Nephron (organoid): ENCODE results near the gene CCL11.

Experiments
- H3K27ac Mint-ChIP-seq, 3 experiments: 2 replicates each; pipeline ENCODE4 v1.8.0; 2020; ENCODE audit warnings: mixed read lengths in 3 of 3, mild to moderate bottlenecking in 2 of 3, moderate library complexity in 1 of 3
- H3K27me3 Mint-ChIP-seq: 2 replicates; pipeline ENCODE4 v1.8.0; 2021; ENCODE audit warnings: low read depth, mild to moderate bottlenecking, moderate library complexity, mixed read lengths
- H3K36me3 Mint-ChIP-seq: 2 replicates; pipeline ENCODE4 v1.8.0; 2020; ENCODE audit warnings: low read depth, mixed read lengths
- H3K4me1 Mint-ChIP-seq: 2 replicates; pipeline ENCODE4 v1.8.0; 2020; ENCODE audit warnings: mixed read lengths
- H3K4me3 Mint-ChIP-seq, 3 experiments: 2 replicates each; pipeline ENCODE4 v1.8.0; 2020; ENCODE audit warnings: mild to moderate bottlenecking in 3 of 3, mixed read lengths in 3 of 3, moderate library complexity in 2 of 3
- H3K9me3 Mint-ChIP-seq: 2 replicates; pipeline ENCODE4 v1.8.0; 2020; ENCODE audit warnings: mixed read lengths
- TF ChIP-seq, protein P1 (sequence below), 3 experiments: fragments of 200-600 bp; sonication (generic); IDR thresholded peaks; one replicate each; pipeline ENCODE4 v1.5.0; 2021; ENCODE audit warnings: antibody characterized with exemption in 3 of 3; ENCODE audit not compliant: unreplicated experiment in 3 of 3

Gene CCL11

GRCh38 chr17:34249061-34249460, 36.5 kb upstream of the CCL11 start:
- Mint-ChIP-seq H3K27me3 (peaks cover 11% of the 10 kb centered on the region), H3K27ac (peak overlapping the region; percentile 4 to 67 (median 42)), H3K4me3 (no peak overlapping the region), H3K36me3 (no peaks in the 10 kb centered on the region), H3K4me1 (peaks cover 57% of the 10 kb centered on the region), H3K9me3 (no peaks in the 10 kb centered on the region)
- TF ChIP-seq, protein P1, sequence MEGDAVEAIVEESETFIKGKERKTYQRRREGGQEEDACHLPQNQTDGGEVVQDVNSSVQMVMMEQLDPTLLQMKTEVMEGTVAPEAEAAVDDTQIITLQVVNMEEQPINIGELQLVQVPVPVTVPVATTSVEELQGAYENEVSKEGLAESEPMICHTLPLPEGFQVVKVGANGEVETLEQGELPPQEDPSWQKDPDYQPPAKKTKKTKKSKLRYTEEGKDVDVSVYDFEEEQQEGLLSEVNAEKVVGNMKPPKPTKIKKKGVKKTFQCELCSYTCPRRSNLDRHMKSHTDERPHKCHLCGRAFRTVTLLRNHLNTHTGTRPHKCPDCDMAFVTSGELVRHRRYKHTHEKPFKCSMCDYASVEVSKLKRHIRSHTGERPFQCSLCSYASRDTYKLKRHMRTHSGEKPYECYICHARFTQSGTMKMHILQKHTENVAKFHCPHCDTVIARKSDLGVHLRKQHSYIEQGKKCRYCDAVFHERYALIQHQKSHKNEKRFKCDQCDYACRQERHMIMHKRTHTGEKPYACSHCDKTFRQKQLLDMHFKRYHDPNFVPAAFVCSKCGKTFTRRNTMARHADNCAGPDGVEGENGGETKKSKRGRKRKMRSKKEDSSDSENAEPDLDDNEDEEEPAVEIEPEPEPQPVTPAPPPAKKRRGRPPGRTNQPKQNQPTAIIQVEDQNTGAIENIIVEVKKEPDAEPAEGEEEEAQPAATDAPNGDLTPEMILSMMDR (IDR thresholded peaks at IDR 0.05; ENCODE audit: unreplicated experiment in 3 of 3): no peak

- Mint-ChIP-seq H3K4me1 (peaks cover 61% of the 10 kb centered on the region), H3K27me3 (peaks cover 11% of the 10 kb centered on the region), H3K36me3 (no peaks in the 10 kb centered on the region), H3K4me3 (no peak overlapping the region), H3K27ac (peak overlapping the region in 2 of 3 experiments; percentile 42 to 67), H3K9me3 (no peaks in the 10 kb centered on the region)
- TF ChIP-seq, protein P1 (IDR thresholded peaks at IDR 0.05; ENCODE audit: unreplicated experiment in 3 of 3): no peak
Observed at GRCh38 chr17:34249478-34249877, 36.1 kb upstream of the CCL11 start.

GRCh38 chr17:34251186-34251585, 34.4 kb upstream of the CCL11 start:
- Mint-ChIP-seq H3K27me3 (peaks cover 11% of the 10 kb centered on the region), H3K36me3 (no peaks in the 10 kb centered on the region), H3K27ac (peak overlapping the region; percentile 51 to 97 (median 96)), H3K4me1 (peaks cover 70% of the 10 kb centered on the region), H3K4me3 (peak overlapping the region in 1 of 3 experiments; percentile 10), H3K9me3 (no peaks in the 10 kb centered on the region)
- TF ChIP-seq, protein P1 (IDR thresholded peaks at IDR 0.05; ENCODE audit: unreplicated experiment in 3 of 3): no peak

DNA sequence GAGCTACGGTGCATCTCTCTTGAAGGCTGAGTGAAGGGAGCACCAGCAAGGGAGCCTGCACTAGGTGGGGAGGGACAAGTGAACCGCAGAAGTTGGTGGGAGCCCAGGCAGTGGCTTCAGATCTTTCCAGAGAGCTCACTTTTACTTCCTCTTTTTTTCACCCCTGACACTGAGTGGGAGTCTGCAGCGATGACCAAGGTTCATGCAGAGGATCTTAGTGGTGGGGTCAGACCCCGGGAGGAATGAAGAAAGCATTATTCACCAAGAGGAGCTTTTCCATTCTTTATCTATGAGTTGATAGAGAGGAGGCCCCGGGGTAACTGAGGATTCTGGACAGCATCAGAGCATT, 33.5 kb upstream of the CCL11 start:
- Mint-ChIP-seq H3K4me1 (peaks cover 70% of the 10 kb centered on the region), H3K27ac (peak overlapping the region; percentile 95 to 97 (median 96)), H3K27me3 (peaks cover 8% of the 10 kb centered on the region), H3K4me3 (no peak overlapping the region), H3K9me3 (no peaks in the 10 kb centered on the region), H3K36me3 (no peaks in the 10 kb centered on the region)
- TF ChIP-seq, protein P1 (IDR thresholded peaks at IDR 0.05; ENCODE audit: unreplicated experiment in 3 of 3): no peak

DNA sequence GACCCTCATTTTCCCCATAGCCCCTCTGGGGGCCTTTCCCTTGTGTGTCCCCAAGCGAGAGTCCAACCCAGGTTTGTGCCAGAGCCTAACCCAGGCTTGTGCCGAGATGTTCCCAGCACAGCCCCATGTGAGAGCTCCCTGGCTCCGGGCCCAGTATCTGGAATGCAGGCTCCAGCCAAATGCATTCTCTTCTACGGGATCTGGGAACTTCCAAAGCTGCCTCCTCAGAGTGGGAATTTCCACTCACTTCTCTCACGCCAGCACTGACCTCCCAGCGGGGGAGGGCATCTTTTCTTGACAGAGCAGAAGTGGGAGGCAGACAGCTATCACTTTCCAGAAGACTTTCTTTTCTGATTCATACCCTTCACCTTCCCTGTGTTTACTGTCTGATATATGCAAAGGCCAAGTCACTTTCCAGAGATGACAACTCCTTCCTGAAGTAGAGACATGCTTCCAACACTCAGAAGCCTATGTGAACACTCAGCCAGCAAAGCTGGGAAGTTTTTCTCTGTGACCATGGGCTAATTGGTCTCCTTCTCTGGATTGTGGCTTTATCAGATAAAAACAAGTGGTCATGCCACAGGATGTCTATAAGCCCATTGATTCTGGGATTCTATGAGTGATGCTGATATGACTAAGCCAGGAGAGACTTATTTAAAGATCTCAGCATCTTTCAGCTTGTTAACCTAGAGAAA, 33.0 kb upstream of the CCL11 start:
- no peaks in the 10 kb centered on the region for H3K9me3 Mint-ChIP-seq
- no peaks in the 10 kb centered on the region for H3K36me3 Mint-ChIP-seq
- peaks cover 70% of the 10 kb centered on the region for H3K4me1 Mint-ChIP-seq
- H3K27me3 Mint-ChIP-seq: peaks cover 8% of the 10 kb centered on the region
- TF ChIP-seq, protein P1 (IDR thresholded peaks at IDR 0.05; ENCODE audit: unreplicated experiment in 3 of 3): no peak
- peak overlapping the region; percentile 95 to 97 (median 96) for H3K27ac Mint-ChIP-seq
- peak overlapping the region; percentile 34 to 55 (median 53) for H3K4me3 Mint-ChIP-seq

GRCh38 chr17:34253139-34253525, 32.4 kb upstream of the CCL11 start:
- peak overlapping the region; percentile 34 to 55 (median 53) for H3K4me3 Mint-ChIP-seq
- H3K9me3 Mint-ChIP-seq: no peaks in the 10 kb centered on the region
- no peaks in the 10 kb centered on the region for H3K36me3 Mint-ChIP-seq
- H3K27me3 Mint-ChIP-seq: peaks cover 2% of the 10 kb centered on the region
- peaks cover 68% of the 10 kb centered on the region for H3K4me1 Mint-ChIP-seq
- peak overlapping the region; percentile 95 to 97 (median 96) for H3K27ac Mint-ChIP-seq
- TF ChIP-seq, protein P1 (IDR thresholded peaks at IDR 0.05; ENCODE audit: unreplicated experiment in 3 of 3): no peak
